ENCODE results near the gene CDK14. TPM values are rescaled to one million over a fixed set of nuclear protein-coding genes. Genes with fewer than 3 reads are reported as not detected.

Gene CDK14
- polyA plus RNA-seq, 12 donors, result 16.8 to 28.5 (median 23.8) TPM; not detected in 1

DNA sequence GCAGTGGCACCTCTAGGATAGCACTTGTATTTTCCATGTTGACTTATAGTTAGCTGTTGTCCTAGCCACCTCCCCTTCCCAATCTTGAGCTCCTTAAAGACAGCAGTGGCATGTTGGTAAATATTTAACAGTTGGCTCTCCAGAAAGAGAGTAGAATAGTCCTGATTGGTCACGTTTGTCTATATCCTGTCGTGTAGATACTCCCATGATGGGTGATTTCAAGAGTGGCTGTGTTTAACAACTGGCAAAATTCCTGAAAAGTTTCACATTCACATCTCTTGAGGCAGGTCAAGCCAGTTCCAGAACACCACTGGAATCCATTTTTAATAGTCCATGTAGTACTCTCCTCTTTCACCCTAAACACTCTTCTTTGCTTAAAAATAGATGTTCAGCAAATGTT is 599.9 kb downstream of the CDK14 start:
- DNase-seq, result no peak

DNA sequence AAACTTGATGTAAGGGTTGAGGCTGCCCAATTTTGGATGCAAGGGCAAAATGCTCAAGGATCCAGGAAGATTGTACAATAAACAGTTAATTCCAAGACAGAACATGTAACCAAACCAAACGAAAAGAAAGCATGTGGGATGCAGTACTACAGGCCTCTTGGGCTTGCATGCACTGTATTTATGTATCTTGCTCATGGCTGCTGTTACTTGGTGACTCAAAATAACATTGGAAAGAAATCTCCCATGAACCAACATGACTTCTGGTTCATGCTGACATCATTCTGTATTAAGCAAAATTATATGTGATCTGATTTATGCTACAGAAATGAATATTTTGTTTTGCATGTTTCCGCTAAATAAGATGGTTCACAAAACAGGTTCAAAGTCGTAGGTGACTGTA is 602.2 kb downstream of the CDK14 start:
- DNase-seq, result no peak

DNA sequence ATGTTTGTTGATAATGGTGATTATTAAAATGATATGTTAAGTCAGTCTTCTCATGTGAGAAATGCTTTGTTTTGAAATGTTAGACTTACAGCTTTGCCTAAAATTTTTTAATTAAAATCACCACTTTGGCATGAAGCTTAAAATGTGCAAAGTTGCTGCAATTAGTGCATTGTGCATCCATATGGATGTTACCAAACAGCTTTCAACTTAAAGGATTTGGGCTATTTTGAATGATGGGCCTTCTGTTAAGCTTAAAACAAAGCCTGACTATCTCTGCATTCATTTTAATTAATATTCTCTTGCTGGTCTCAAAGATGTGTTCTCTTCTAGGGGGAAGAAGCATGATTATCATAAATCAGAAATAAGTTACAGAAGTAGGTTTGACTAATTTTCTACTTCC is 603.5 kb downstream of the CDK14 start:
- no peak for DNase-seq

DNA sequence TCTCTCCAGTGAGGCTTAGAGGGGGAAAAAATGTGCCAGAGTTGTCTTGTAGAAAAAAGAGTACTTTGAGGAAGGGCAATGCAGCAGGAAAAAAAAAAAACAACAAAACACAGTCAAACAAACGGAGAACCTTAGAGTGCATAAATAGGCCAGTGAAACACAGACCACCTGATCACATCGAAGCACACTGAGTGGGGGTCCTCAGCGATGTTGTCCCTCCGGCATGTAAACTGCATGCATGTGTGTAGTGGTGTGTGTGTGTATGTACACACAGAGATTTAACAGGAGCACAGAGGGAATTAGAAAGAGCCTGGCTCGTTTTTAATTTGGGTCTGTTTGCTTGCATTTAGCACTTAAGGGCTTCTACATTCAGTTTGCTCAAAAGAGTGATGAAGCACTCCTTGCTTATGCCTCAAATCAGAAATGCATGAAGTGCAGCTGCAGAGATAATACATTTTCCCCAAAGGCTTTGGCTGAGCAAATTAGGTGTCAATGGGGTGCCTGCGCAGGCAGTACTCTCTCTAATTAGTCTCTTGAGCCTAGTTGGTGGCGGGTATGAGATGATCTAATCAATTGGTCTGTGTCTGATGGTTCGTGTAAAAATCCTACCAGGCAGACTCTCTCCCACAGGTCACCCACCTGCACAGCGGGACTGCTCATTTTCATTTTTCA is 605.5 kb downstream of the CDK14 start:
- DNase-seq, result no peak

DNA sequence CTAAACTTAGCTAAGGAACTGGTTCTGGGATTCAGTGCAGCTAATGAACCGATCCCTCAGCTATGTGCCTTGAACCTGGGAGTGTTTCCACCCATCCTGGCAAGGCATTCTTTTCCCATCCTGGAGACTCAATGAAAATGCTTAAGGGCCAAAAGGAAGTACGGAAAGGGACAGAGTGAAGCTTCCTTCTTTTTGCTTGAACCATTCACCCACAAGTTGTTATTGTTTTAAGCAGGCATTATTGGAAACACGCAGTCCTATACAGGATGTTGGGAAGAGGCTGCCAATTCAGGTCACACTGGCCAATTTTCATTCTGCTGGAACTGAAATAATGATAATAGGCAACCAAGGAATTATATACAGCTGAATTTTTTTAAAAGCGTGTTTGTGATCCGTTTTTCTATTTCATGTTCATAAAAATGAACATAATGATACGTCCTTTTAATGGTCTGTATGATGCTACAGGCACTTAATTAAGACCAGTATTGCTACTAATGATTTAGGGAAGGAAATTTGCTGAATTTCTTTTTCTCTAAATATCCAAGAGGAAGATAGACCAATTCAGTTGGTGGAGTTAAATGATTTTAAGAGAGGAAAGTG is 610.3 kb downstream of the CDK14 start:
- peak; percentile 45 for DNase-seq

DNA sequence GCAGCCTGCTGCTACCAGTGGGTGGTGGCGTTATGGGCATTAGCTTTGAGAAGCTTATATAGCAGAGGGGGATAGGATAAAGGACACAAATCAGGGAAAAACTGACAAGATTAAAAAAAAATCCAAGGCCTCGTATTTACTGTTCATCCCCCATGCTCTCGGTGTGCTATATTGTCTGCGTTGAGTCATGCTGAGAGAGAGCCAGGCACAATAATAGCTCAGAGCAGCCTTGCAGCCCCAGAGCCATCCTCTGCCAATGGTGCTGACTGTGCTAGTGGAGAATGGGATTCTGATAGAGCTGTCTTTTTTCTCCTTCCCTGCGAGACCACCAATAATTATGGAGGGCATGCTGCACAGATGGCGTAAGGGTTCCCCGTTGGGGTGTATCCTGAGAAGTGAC is 616.5 kb downstream of the CDK14 start:
- no peak for DNase-seq

DNA sequence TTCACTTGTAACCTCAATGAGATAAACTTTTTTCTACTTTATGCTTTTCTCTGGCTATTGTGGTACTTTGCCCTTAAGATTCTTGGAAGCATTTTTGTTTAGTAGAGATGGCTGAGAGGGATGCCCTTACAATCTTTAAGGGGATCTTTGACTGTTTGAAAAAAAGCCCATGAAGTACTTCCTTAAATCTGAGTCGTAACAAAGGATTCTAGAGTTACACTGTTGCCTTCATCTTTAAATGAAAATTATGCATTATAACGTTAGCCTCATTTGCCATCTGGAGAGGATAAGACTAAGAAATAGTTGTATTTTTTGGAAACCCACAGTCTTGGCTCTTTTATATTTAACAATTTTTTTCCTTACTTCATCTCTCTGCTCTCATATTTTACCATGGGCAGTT is 630.3 kb downstream of the CDK14 start:
- DNase-seq, result no peak

DNA sequence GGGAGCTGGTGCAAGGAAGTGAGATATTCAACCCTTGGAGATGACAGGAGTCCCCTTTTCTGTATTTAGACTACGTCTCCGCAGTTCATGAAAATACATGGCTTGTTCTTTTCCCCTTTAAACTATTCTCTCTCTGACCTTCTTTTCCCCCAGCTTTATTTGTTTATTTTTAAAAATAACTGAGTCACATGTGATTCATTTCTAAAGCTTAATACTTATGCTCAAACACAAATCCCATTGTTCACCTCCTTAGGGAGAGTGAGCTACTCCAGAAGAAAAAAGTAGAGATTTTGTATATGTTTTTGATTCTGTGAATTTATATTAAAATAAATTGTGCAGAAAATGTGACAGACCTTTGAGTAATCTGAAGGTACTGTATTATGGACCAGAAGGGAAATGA is 632.2 kb downstream of the CDK14 start:
- DNase-seq, result no peak

DNA sequence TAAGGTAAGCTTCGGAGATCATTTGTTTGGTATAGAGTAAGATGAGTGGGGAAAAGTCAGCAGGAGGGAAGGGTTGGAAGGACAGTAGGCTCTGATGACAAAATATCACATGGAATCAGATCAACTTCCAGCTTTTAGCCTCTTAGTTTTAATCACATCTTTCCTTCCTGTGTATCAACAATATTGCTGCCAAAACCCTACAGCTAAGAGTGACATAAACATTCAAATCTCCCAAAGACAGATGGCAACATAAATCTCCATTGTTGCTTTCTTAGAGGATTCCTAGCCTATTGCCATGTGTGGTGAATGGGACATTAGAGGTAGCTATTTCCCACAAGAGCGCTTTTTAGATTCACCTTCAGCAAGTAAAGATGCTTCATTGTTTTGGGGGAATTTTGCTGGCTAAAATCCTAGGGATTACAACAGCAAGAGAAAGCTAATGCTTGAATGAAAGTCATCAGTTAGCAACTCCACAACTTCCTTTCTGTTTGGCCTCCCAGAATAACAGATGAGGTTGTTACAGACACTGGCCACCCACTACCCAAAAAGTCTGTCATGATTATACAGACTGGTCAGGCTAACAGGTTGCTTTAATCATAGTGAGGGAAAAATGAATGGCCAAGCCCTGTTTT is 632.9 kb downstream of the CDK14 start:
- DNase-seq, result no peak

DNA sequence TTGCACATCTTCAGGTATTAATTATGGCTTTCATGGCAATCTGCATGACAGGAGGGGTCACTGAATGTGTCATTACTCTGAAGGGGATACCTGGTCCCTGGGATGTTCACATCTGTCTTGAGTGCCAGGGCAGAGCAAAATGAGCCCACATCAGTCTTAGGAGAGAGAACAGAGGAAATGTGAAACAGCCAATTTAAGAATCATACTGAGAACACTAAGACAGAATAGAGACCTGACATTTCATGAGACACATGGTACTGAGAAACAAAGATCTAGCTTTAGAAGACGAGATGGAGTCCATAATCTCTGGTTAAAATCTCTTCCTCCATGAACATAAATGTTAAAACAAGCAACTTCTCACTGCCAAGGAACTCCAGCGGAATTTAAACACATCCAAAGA is 634.0 kb downstream of the CDK14 start:
- no peak for DNase-seq

DNA sequence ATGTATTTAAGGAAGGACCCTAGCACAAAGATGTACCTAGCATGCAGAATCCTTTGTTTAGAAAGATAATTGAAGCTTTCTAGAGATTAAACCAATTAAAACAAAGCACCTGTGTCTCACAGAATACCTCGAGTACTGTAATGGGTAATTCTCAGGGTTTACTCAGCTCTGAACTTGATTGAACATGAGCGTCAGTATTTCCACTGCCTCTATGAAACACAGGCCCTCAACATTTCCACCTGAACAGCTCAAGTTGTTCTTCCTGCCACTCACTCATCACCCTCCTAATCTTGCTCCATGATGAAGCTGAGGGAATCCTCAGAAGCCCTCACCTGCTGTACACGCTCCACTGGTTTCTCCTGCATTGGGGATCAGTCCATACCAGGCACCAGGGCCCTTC is 634.4 kb downstream of the CDK14 start:
- DNase-seq, result no peak

DNA sequence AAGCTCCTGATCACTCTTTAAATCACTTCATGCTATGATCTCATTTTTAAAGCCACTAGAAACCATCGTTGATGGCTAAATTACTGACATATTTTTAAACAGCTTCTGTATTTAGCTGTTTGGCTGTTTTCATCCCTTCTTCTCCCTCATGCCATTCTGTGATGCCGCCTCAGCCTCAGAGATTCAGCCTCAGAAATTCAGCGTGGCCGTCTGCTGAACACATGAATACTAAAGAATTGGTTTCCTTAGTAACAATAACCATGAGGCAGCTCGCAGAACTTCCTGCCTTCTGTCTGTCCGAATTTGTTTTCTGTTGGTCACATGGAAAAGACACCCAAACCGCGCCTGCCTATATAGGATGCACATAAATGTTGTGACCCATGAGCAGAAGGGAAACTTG is 637.1 kb downstream of the CDK14 start:
- no peak for DNase-seq

DNA sequence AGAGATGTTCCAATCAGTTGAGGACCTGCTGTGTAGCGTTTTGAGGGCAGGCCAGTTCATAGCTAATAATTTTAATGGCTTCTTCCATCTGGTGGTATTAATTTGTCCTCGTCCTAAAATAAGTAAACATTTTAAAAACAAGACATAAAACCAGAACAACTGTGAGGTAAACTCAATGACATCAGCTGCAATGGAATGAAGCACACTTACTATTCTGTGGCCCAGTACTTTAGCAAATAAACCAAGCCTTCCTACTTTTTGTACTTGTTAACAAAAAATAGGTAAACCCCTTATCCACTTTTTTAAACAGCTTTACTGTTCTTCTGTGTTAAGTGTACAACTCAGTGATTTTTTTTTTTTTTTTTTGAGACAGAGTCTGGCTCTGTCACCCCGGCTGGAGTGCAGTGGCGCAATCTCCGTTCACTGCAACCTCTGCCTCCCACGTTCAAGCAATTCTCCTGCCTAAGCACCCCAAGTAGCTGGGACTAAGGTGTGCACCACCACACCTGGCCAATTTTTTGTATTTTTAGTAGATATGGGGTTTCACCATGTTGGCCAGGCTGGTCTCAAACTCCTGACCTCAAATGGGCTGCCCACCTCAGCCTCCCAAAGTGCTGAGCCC is 639.2 kb downstream of the CDK14 start:
- no peak for DNase-seq

DNA sequence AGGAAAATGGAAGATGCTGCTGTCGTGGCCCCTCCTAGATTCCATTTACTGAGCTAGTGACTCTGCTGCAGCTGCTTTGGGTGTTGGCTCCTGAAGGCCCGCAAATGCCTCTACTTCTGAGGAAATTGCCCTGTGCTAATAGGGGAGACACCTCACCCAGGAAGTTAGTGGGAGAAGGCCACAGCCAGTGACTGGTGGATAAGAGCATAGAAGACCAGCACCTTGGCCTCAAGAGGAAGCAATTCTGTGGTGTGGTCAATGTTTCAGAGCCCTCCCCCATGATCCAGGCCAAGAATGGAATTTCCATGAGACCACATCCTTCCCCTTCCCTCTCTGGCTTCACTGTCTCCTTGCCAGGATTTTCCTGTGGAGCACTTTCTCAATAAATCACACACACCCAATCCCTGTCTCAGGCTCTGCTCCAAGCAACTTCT is 643.1 kb downstream of the CDK14 start:
- peak; percentile 68 for DNase-seq

DNA sequence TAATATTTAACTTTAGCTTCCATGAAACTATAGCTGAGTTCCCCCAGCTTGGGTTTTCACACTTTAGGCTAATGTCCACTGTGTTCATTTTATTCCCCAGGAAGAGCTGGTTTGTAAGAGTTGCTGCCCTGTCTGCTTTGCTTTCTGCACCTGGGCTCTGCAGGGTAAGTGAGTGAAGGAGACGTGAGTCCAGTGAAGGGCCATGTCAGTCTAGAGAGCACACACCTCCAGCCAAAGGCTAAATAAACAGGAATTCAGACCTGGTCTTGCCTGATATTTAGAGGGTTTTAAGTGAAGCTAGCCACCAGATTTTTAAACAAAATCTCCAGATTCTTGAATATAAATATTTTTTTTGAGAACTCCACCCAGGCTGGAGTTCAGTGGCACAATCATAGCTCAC is 643.7 kb downstream of the CDK14 start:
- no peak for DNase-seq

DNA sequence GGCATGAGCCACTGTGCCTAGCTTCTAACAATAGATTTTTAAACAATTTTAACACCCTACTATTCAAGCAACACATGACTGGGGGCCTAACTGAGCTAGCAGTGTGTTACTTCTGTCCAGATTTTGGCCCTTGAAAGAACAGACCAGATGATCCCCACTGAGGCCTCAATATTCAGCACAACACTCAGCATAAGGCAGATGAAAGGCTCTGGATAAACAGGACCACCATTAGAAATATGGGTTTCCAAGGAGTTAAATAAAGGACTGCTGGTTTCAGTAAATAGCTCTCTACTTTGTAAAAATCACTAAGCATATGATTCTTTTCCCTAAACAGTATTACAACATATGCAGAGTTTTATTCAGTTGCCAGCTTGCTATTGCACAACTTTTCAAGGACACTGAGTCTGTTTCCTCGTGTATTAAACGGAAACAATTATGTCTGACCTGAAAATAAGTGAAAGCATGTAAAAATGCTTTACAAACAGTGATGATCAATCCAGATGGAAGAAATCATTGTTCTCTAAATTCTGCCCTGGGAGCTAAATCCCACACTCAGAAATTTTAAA is 644.3 kb downstream of the CDK14 start:
- peak; percentile 85 for DNase-seq

DNA sequence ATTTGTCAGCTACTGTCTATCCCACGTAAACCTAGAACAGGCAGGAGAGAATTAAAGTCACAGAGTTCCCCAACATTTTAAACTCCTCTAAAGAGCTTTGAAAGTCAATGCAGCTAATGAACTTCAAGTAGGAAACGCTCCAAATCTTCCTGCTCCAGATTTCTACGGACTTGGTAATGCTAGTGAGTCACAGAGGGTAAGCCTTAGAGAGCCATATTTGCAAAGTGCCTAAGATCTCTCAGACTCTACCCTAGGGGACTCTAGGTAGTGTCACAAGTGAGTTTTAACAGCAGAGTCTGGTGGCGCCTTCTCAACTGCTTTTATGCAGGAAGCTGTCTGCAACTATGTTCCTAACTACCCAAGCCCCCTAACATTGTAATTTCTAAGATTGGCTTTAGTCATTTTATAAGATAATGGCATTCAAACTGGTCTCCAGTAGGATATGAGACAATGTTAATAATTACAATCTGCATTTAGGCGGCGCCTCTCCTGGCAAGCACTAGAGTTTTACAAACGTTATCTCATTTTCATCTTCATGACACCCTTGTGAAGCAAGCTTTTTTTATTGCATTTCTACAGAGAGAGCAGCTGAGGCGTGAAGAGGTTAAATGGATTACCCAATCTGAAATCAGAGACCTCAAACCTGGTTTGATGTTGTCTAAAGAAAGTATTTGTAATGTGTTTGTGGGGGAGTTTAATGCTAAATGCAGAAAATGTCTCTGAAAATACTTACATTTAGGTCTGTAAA is 646.1 kb downstream of the CDK14 start:
- DNase-seq, result no peak

DNA sequence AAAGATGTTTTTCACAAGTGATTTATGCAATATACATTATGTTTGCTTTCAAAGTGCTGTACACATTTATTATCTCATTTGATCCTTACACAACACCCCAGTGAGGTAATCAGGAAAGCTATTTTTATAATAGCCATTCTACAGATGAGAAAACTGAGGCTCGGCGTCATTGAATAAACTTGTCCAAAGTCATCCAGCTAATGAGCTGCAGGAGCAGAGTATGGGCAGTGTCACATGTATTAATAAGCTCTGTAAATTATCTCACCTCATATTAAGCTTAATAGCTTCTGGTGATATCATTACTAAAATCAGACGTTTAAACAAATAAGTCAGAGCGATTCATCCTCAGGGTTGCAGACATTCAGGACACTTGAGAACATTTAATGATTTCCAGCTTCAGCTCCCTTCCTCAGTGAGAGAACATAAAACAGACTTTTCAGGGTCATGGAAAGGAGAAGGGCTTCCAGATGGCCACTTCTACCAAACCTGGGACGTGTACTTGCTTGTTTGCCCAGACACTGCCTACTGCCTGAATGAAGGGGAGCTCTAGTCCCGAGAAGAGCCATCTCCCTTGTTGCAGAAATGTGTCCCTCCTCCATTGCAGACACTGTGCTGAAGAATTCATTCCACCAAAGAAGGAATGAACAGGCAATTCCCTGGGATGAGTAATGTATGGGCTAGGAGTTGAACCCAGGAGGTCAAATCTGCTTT is 647.6 kb downstream of the CDK14 start:
- DNase-seq, result peak; percentile 48

DNA sequence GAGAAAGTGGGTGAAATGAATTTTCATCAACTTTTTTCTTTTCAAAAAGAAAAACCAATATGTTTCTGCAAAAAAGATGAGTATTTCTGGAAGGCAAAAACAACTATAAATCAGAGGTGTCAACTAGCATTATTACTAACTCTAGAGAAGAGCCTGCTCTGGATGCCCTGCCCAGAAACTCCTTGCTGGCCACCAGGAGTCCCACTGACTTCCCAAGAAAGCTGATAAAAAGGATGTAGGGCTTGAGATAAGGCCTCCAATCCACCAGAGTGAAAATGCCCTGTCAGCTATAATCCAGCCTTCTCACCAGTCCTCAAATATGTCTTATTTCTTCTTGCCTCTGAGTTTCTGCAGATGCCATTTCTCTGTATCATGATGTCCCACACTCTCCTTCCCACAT is 651.4 kb downstream of the CDK14 start:
- no peak for DNase-seq

DNA sequence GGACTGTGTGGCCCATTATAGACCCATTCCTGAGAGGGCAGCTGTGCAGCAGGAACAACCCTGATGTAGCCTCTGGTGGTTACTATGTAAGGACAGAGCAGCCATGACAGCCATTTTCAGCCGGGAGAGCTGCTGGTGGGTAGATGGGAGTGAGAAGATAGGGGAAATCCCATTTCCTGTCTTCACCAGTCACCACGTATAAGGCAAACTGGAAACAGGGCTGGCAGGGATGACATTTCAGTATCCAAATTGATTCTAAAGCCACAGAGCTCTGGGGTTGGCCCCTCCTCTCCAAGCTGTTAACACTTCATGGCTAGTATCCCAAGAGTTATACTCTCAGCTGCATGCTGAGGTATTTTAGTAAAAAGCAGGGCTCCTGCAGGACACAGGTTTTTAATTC is 652.9 kb downstream of the CDK14 start:
- no peak for DNase-seq

DNA sequence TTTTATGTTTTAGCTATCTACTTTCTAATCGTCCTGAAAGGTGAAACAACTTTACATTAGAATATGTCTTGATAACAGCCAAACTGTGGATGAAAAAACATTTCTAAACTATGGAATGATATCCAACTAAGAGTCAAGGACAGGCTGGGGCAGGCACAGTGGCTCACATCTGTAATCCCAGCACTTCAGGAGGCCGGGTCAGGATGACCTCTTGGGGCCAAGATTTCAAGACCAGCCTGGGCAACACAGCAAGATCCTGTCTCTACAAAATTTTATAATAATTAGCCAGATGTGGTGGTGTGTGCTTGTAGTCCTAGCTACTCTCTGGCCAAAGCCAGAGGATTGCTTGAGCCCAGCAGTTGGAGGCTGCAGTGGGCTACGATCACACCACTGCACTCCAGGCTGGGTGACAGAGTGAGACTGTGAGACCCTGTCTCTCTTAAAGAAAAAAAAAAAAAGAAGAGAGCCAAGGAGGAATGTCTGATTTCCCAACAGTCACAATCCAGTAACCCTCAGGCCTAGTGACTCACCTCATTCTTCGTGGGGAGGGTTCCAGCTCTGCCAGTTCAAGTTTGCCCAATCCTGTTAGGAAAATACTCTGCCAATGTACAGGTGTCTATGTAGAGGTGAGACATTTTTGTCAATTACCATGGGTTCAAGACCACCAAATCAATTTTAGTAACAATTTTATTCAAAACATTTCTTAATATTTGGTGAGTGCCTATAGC is 653.5 kb downstream of the CDK14 start:
- DNase-seq, result no peak

All from muscle of arm (tissue), 12 donors.